Activated naive CD4-positive, alpha-beta T cell treated with anti-CD3 and anti-CD28 coated beads for 36 hours (primary cell): Measurements from ENCODE around the gene ATP9A. TPM values are rescaled to one million over a fixed set of nuclear protein-coding genes. Genes with fewer than 3 reads are reported as not detected.
"Not testable (repeated sequence)": the region's sequence is repeated elsewhere in the genome, so short reads cannot be mapped to it uniquely, and the experiment has no call there.

Experiments
- CTCF ChIA-PET: fragments of 350-600 bp; sonication (Branson Sonifier 250); formaldehyde crosslinking; loops from one replicate; lab custom pipeline; 2021; ENCODE audit warnings: antibody characterized with exemption; lab: Charles Lee
- DNase-seq: peaks from one replicate; pipeline ENCODE4 v3.0.0-alpha.2; 2020
- H3K27ac Mint-ChIP-seq: one replicate; pipeline ENCODE4 v1.8.0; 2021; ENCODE audit warnings: mild to moderate bottlenecking, mixed read lengths
- H3K27me3 Mint-ChIP-seq: one replicate; pipeline ENCODE4 v1.8.0; 2021; ENCODE audit warnings: low read depth, mixed read lengths
- H3K36me3 Mint-ChIP-seq: one replicate; pipeline ENCODE4 v1.8.0; 2021; ENCODE audit warnings: low read depth, mixed read lengths
- H3K4me1 Mint-ChIP-seq: one replicate; pipeline ENCODE4 v1.8.0; 2021; ENCODE audit warnings: low read depth, mixed read lengths
- H3K4me3 Mint-ChIP-seq: one replicate; pipeline ENCODE4 v1.8.0; 2021; ENCODE audit warnings: mild to moderate bottlenecking, moderate library complexity, mixed read lengths
- H3K9me3 Mint-ChIP-seq: one replicate; pipeline ENCODE4 v1.8.0; 2021; ENCODE audit warnings: mixed read lengths
- intact Hi-C: fragments of 100-400 bp; cut with micrococcal nuclease; formaldehyde crosslinking; loops from one replicate; pipeline ENCODE4 v1.15.1; 2023
- total RNA-seq, 2 experiments: library from RNA; stranded (reverse); gene quantifications; one replicate each; pipeline ENCODE4 v1.2.3, GENCODE V29; 2021

Gene ATP9A
- total RNA-seq, 2 experiments from 2014 or later: 0.12 to 0.17 TPM

- Mint-ChIP-seq H3K4me1 (no peaks in the 10 kb centered on the region), H3K27ac (no peak overlapping the region), H3K36me3 (no peaks in the 10 kb centered on the region), H3K27me3 (peaks cover 4% of the 10 kb centered on the region), H3K9me3 (no peaks in the 10 kb centered on the region), H3K4me3 (no peak overlapping the region)
- CTCF ChIA-PET: no interaction called here
- DNase-seq: no peak
- intact Hi-C loops: no loop called here
Measured at GRCh38 chr20:51759769-51760510, 8.2 kb downstream of the ATP9A start.

GRCh38 chr20:51758978-51759544 lies 9.1 kb downstream of the ATP9A start:
- DNase-seq: no peak
- H3K9me3 Mint-ChIP-seq: no peaks in the 10 kb centered on the region
- no peaks in the 10 kb centered on the region for H3K4me1 Mint-ChIP-seq
- intact Hi-C loops: no loop called here
- no peak overlapping the region for H3K27ac Mint-ChIP-seq
- H3K4me3 Mint-ChIP-seq: no peak overlapping the region
- no peaks in the 10 kb centered on the region for H3K36me3 Mint-ChIP-seq
- no peaks in the 10 kb centered on the region for H3K27me3 Mint-ChIP-seq
- CTCF ChIA-PET: no interaction called here

- no peaks in the 10 kb centered on the region for H3K9me3 Mint-ChIP-seq
- H3K36me3 Mint-ChIP-seq: no peaks in the 10 kb centered on the region
- intact Hi-C loops: no loop called here
- H3K27me3 Mint-ChIP-seq: no peaks in the 10 kb centered on the region
- DNase-seq: no peak
- H3K27ac Mint-ChIP-seq: no peak overlapping the region
- CTCF ChIA-PET: no interaction called here
- no peak overlapping the region for H3K4me3 Mint-ChIP-seq
- no peaks in the 10 kb centered on the region for H3K4me1 Mint-ChIP-seq
Measured at GRCh38 chr20:51757226-51757625, 11.0 kb downstream of the ATP9A start.

- H3K36me3 Mint-ChIP-seq: no peaks in the 10 kb centered on the region
- intact Hi-C loops: no loop called here
- no peaks in the 10 kb centered on the region for H3K4me1 Mint-ChIP-seq
- no peak overlapping the region for H3K27ac Mint-ChIP-seq
- DNase-seq: no peak
- no peaks in the 10 kb centered on the region for H3K27me3 Mint-ChIP-seq
- H3K4me3 Mint-ChIP-seq: no peak overlapping the region
- CTCF ChIA-PET: no interaction called here
- no peaks in the 10 kb centered on the region for H3K9me3 Mint-ChIP-seq
Measured at GRCh38 chr20:51756653-51757052, 11.5 kb downstream of the ATP9A start.

GRCh38 chr20:51753220-51753619 lies 15.0 kb downstream of the ATP9A start:
- H3K4me3 Mint-ChIP-seq, intact Hi-C loops, H3K27ac Mint-ChIP-seq, CTCF ChIA-PET, DNase-seq, H3K4me1 Mint-ChIP-seq, H3K9me3 Mint-ChIP-seq, H3K36me3 Mint-ChIP-seq, H3K27me3 Mint-ChIP-seq: not testable (repeated sequence)

- Mint-ChIP-seq H3K4me1 (peaks cover 2% of the 10 kb centered on the region), H3K4me3 (no peak overlapping the region), H3K27me3 (peaks cover 3% of the 10 kb centered on the region), H3K9me3 (no peaks in the 10 kb centered on the region), H3K27ac (no peak overlapping the region), H3K36me3 (no peaks in the 10 kb centered on the region)
- DNase-seq: no peak
- CTCF ChIA-PET: no interaction called here
- intact Hi-C loops: no loop called here
Measured at GRCh38 chr20:51752343-51752951, 15.7 kb downstream of the ATP9A start.

- H3K36me3 Mint-ChIP-seq: no peaks in the 10 kb centered on the region
- no peak overlapping the region for H3K4me3 Mint-ChIP-seq
- H3K27ac Mint-ChIP-seq: no peak overlapping the region
- no peaks in the 10 kb centered on the region for H3K9me3 Mint-ChIP-seq
- CTCF ChIA-PET: no interaction called here
- H3K27me3 Mint-ChIP-seq: peaks cover 3% of the 10 kb centered on the region
- DNase-seq: no peak
- H3K4me1 Mint-ChIP-seq: peaks cover 2% of the 10 kb centered on the region
- intact Hi-C loops: no loop called here
Measured at GRCh38 chr20:51750770-51751388, 17.3 kb downstream of the ATP9A start.

- H3K9me3 Mint-ChIP-seq: no peaks in the 10 kb centered on the region
- H3K4me1 Mint-ChIP-seq: peaks cover 2% of the 10 kb centered on the region
- peaks cover 3% of the 10 kb centered on the region for H3K27me3 Mint-ChIP-seq
- CTCF ChIA-PET: no interaction called here
- no peak overlapping the region for H3K4me3 Mint-ChIP-seq
- no peaks in the 10 kb centered on the region for H3K36me3 Mint-ChIP-seq
- H3K27ac Mint-ChIP-seq: no peak overlapping the region
- peak; percentile 17 for DNase-seq
- intact Hi-C loops: no loop called here
Measured at GRCh38 chr20:51750037-51750769, 18.0 kb downstream of the ATP9A start.

- Mint-ChIP-seq H3K36me3 (no peaks in the 10 kb centered on the region), H3K27me3 (peaks cover 3% of the 10 kb centered on the region), H3K27ac (no peak overlapping the region), H3K9me3 (no peaks in the 10 kb centered on the region), H3K4me1 (peaks cover 2% of the 10 kb centered on the region), H3K4me3 (no peak overlapping the region)
- intact Hi-C loops: no loop called here
- CTCF ChIA-PET: interaction anchor here (0.7 kb wide), 1 partner anchor 410 kb away, joined by 3 read pairs; no protein-coding TSS in a partner anchor
- DNase-seq: no peak
Measured at GRCh38 chr20:51749674-51750036, 18.5 kb downstream of the ATP9A start.

GRCh38 chr20:51747182-51747911 lies 20.8 kb downstream of the ATP9A start:
- Mint-ChIP-seq H3K36me3 (no peaks in the 10 kb centered on the region), H3K4me1 (peaks cover 2% of the 10 kb centered on the region), H3K9me3 (no peaks in the 10 kb centered on the region), H3K4me3 (no peak overlapping the region), H3K27me3 (peaks cover 3% of the 10 kb centered on the region), H3K27ac (no peak overlapping the region)
- intact Hi-C loops: no loop called here
- DNase-seq: no peak
- CTCF ChIA-PET: no interaction called here

- Mint-ChIP-seq H3K4me1 (peaks cover 2% of the 10 kb centered on the region), H3K9me3 (no peaks in the 10 kb centered on the region), H3K27ac (no peak overlapping the region), H3K4me3 (no peak overlapping the region), H3K36me3 (no peaks in the 10 kb centered on the region), H3K27me3 (peaks cover 3% of the 10 kb centered on the region)
- intact Hi-C loops: no loop called here
- DNase-seq: no peak
- CTCF ChIA-PET: interaction anchor here (0.9 kb wide), 1 partner anchor 46 kb away, joined by 3 read pairs; no protein-coding TSS in a partner anchor
Measured at GRCh38 chr20:51745804-51746203, 22.4 kb downstream of the ATP9A start.

GRCh38 chr20:51740838-51741237 lies 27.4 kb downstream of the ATP9A start:
- Mint-ChIP-seq H3K9me3 (no peaks in the 10 kb centered on the region), H3K4me3 (no peak overlapping the region), H3K27me3 (no peaks in the 10 kb centered on the region), H3K36me3 (no peaks in the 10 kb centered on the region), H3K4me1 (no peaks in the 10 kb centered on the region), H3K27ac (no peak overlapping the region)
- CTCF ChIA-PET: no interaction called here
- no peak for DNase-seq
- intact Hi-C loops: no loop called here
